Measurements from ENCODE around the gene ZNF474. TPM values are rescaled to one million over a fixed set of nuclear protein-coding genes. Genes with fewer than 3 reads are reported as not detected.

Gene ZNF474
- total RNA-seq, 1 experiment from 2014 or later, result not detected

- Histone ChIP-seq H3K27me3 (ENCODE audit: control insufficient read depth, insufficient read depth, low read length) (no peaks in the 10 kb centered on the region), H3K4me3 (ENCODE audit: insufficient read depth, low read depth, low read length) (no peak overlapping the region), H3K36me3 (replicated peaks; ENCODE audit: control insufficient read depth, insufficient read depth, low read length) (no peaks in the 10 kb centered on the region)
- no peak for DNase-seq
Observed at GRCh38 chr5:122107016-122107415, 22.3 kb upstream of the ZNF474 start.

GRCh38 chr5:122110987-122111386, 18.4 kb upstream of the ZNF474 start:
- Histone ChIP-seq H3K27me3 (ENCODE audit: control insufficient read depth, insufficient read depth, low read length) (no peaks in the 10 kb centered on the region), H3K4me3 (ENCODE audit: insufficient read depth, low read depth, low read length) (no peak overlapping the region), H3K36me3 (replicated peaks; ENCODE audit: control insufficient read depth, insufficient read depth, low read length) (no peaks in the 10 kb centered on the region)
- no peak for DNase-seq

GRCh38 chr5:122111460-122111859, 17.9 kb upstream of the ZNF474 start:
- no peak overlapping the region for H3K4me3 ChIP-seq (ENCODE audit: insufficient read depth, low read depth, low read length)
- H3K36me3 ChIP-seq (replicated peaks; ENCODE audit: control insufficient read depth, insufficient read depth, low read length), result no peaks in the 10 kb centered on the region
- no peak for DNase-seq
- no peaks in the 10 kb centered on the region for H3K27me3 ChIP-seq (ENCODE audit: control insufficient read depth, insufficient read depth, low read length)

- H3K36me3 ChIP-seq (replicated peaks; ENCODE audit: control insufficient read depth, insufficient read depth, low read length), result no peaks in the 10 kb centered on the region
Observed at GRCh38 chr5:122112063-122112462, 17.3 kb upstream of the ZNF474 start.

GRCh38 chr5:122112733-122113558, 16.4 kb upstream of the ZNF474 start:
- Histone ChIP-seq H3K27me3 (ENCODE audit: control insufficient read depth, insufficient read depth, low read length) (no peaks in the 10 kb centered on the region), H3K4me3 (ENCODE audit: insufficient read depth, low read depth, low read length) (no peak overlapping the region), H3K36me3 (replicated peaks; ENCODE audit: control insufficient read depth, insufficient read depth, low read length) (no peaks in the 10 kb centered on the region)
- DNase-seq, result no peak

More at GRCh38 chr5:122112063-122112462, 17.3 kb upstream of the ZNF474 start:
- Histone ChIP-seq H3K4me3 (ENCODE audit: insufficient read depth, low read depth, low read length) (no peak overlapping the region), H3K27me3 (ENCODE audit: control insufficient read depth, insufficient read depth, low read length) (no peaks in the 10 kb centered on the region)
- no peak for DNase-seq

- no peak overlapping the region for H3K4me3 ChIP-seq (ENCODE audit: insufficient read depth, low read depth, low read length)
- no peak for DNase-seq
Observed at GRCh38 chr5:122114501-122114900, 14.8 kb upstream of the ZNF474 start.

GRCh38 chr5:122118356-122118948, 10.9 kb upstream of the ZNF474 start:
- H3K4me3 ChIP-seq (ENCODE audit: insufficient read depth, low read depth, low read length), result no peak overlapping the region
- no peaks in the 10 kb centered on the region for H3K27me3 ChIP-seq (ENCODE audit: control insufficient read depth, insufficient read depth, low read length)
- no peak for DNase-seq

More at GRCh38 chr5:122114501-122114900, 14.8 kb upstream of the ZNF474 start:
- H3K36me3 ChIP-seq (replicated peaks; ENCODE audit: control insufficient read depth, insufficient read depth, low read length), result no peaks in the 10 kb centered on the region
- no peaks in the 10 kb centered on the region for H3K27me3 ChIP-seq (ENCODE audit: control insufficient read depth, insufficient read depth, low read length)

GRCh38 chr5:122119205-122119604, 10.1 kb upstream of the ZNF474 start:
- H3K27me3 ChIP-seq (ENCODE audit: control insufficient read depth, insufficient read depth, low read length), result no peaks in the 10 kb centered on the region
- no peak overlapping the region for H3K4me3 ChIP-seq (ENCODE audit: insufficient read depth, low read depth, low read length)
- no peaks in the 10 kb centered on the region for H3K36me3 ChIP-seq (replicated peaks; ENCODE audit: control insufficient read depth, insufficient read depth, low read length)
- no peak for DNase-seq

More at GRCh38 chr5:122118356-122118948, 10.9 kb upstream of the ZNF474 start:
- no peaks in the 10 kb centered on the region for H3K36me3 ChIP-seq (replicated peaks; ENCODE audit: control insufficient read depth, insufficient read depth, low read length)

- DNase-seq, result no peak
- H3K4me3 ChIP-seq (ENCODE audit: insufficient read depth, low read depth, low read length), result no peak overlapping the region
- H3K27me3 ChIP-seq (ENCODE audit: control insufficient read depth, insufficient read depth, low read length), result no peaks in the 10 kb centered on the region
- no peaks in the 10 kb centered on the region for H3K36me3 ChIP-seq (replicated peaks; ENCODE audit: control insufficient read depth, insufficient read depth, low read length)
Observed at GRCh38 chr5:122120493-122120892, 8.9 kb upstream of the ZNF474 start.

- DNase-seq, result no peak
- no peak overlapping the region for H3K4me3 ChIP-seq (ENCODE audit: insufficient read depth, low read depth, low read length)
- no peaks in the 10 kb centered on the region for H3K27me3 ChIP-seq (ENCODE audit: control insufficient read depth, insufficient read depth, low read length)
- no peaks in the 10 kb centered on the region for H3K36me3 ChIP-seq (replicated peaks; ENCODE audit: control insufficient read depth, insufficient read depth, low read length)
Observed at GRCh38 chr5:122120957-122121356, 8.4 kb upstream of the ZNF474 start.

- no peak for DNase-seq
- H3K4me3 ChIP-seq (ENCODE audit: insufficient read depth, low read depth, low read length), result no peak overlapping the region
- H3K27me3 ChIP-seq (ENCODE audit: control insufficient read depth, insufficient read depth, low read length), result no peaks in the 10 kb centered on the region
- H3K36me3 ChIP-seq (replicated peaks; ENCODE audit: control insufficient read depth, insufficient read depth, low read length), result no peaks in the 10 kb centered on the region
Observed at GRCh38 chr5:122121479-122122465, 7.6 kb upstream of the ZNF474 start.

GRCh38 chr5:122124766-122125165, 4.6 kb upstream of the ZNF474 start:
- DNase-seq, result no peak
- Histone ChIP-seq H3K36me3 (replicated peaks; ENCODE audit: control insufficient read depth, insufficient read depth, low read length) (no peaks in the 10 kb centered on the region), H3K4me3 (ENCODE audit: insufficient read depth, low read depth, low read length) (no peak overlapping the region), H3K27me3 (ENCODE audit: control insufficient read depth, insufficient read depth, low read length) (no peaks in the 10 kb centered on the region)

- no peak for DNase-seq
- no peak overlapping the region for H3K4me3 ChIP-seq (ENCODE audit: insufficient read depth, low read depth, low read length)
Observed at GRCh38 chr5:122126177-122126755, 3.1 kb upstream of the ZNF474 start.

GRCh38 chr5:122126756-122127321, 2.5 kb upstream of the ZNF474 start:
- Histone ChIP-seq H3K36me3 (replicated peaks; ENCODE audit: control insufficient read depth, insufficient read depth, low read length) (no peaks in the 10 kb centered on the region), H3K4me3 (ENCODE audit: insufficient read depth, low read depth, low read length) (no peak overlapping the region), H3K27me3 (ENCODE audit: control insufficient read depth, insufficient read depth, low read length) (no peaks in the 10 kb centered on the region)
- no peak for DNase-seq

More at GRCh38 chr5:122126177-122126755, 3.1 kb upstream of the ZNF474 start:
- Histone ChIP-seq H3K36me3 (replicated peaks; ENCODE audit: control insufficient read depth, insufficient read depth, low read length) (no peaks in the 10 kb centered on the region), H3K27me3 (ENCODE audit: control insufficient read depth, insufficient read depth, low read length) (no peaks in the 10 kb centered on the region)

Data from H7 (cell line).